IMR-90 (cell line): ENCODE results near the gene TIMM21. TPM values are rescaled to one million over a fixed set of nuclear protein-coding genes. Genes with fewer than 3 reads are reported as not detected.

Source experiments
- ATAC-seq: fragments of 200-7000 bp; cut with Tn5 transposase; 2 replicates; pipeline ENCODE4 v1.9.1; 2020; ENCODE audit warnings: low read depth, mild to moderate bottlenecking, moderate library complexity
- BruUV-seq: library from RNA; stranded (reverse); fragments of 400-500 nt; replicated peaks from 2 replicates; lab custom pipeline; 2021; lab: Mats Ljungman, UMichigan
- CTCF ChIA-PET: fragments of 300-600 bp; formaldehyde crosslinking; extraction: SDS; loops from one replicate; lab custom pipeline; 2021; ENCODE audit warnings: antibody characterized with exemption; lab: Yijun Ruan, JAX
- POLR2A ChIA-PET: fragments of 300-600 bp; sonication (Branson Sonifier 250); formaldehyde crosslinking; loops from one replicate; lab custom pipeline; 2022; ENCODE audit warnings: antibody characterized with exemption; ENCODE audit not compliant: unreplicated experiment; lab: Charles Lee
- DNase-seq: peaks from one replicate; pipeline ENCODE4 v3.0.0; 2013
- H2AFZ ChIP-seq: replicated peaks from 2 replicates; pipeline ENCODE3; 2013; ENCODE audit warnings: low read length, mild to moderate bottlenecking; ENCODE audit not compliant: poor library complexity
- H2AK5ac ChIP-seq: 2 replicates; pipeline ENCODE4 v1.6.1; 2013; ENCODE audit warnings: low read depth, low read length, inconsistent platforms
- H2AK9ac ChIP-seq: replicated peaks from 2 replicates; pipeline ENCODE3; 2013; ENCODE audit warnings: mild to moderate bottlenecking, low read depth, low read length, moderate library complexity; ENCODE audit not compliant: poor library complexity
- H2BK120ac ChIP-seq: 2 replicates; pipeline ENCODE4 v1.6.1; 2013; ENCODE audit warnings: low read depth, low read length, inconsistent platforms
- H2BK15ac ChIP-seq: 3 replicates; pipeline ENCODE4 v1.6.1; 2013; ENCODE audit warnings: low read depth, low read length, inconsistent platforms
- H2BK20ac ChIP-seq: 2 replicates; pipeline ENCODE4 v1.6.1; 2013; ENCODE audit warnings: low read depth, mild to moderate bottlenecking, inconsistent platforms, low read length, moderate library complexity
- H2BK5ac ChIP-seq: 2 replicates; pipeline ENCODE4 v1.6.1; 2013; ENCODE audit warnings: mild to moderate bottlenecking, low read depth, low read length, inconsistent platforms; ENCODE audit not compliant: poor library complexity, severe bottlenecking
- H3K14ac ChIP-seq: replicated peaks from 2 replicates; pipeline ENCODE4 v1.6.1; 2013; ENCODE audit warnings: low read depth, low read length, inconsistent platforms
- H3K18ac ChIP-seq: 2 replicates; pipeline ENCODE4 v1.6.1; 2013; ENCODE audit warnings: low read depth, low read length, control low read depth
- H3K23ac ChIP-seq: 2 replicates; pipeline ENCODE4 v1.6.1; 2013; ENCODE audit warnings: low read depth, low read length, inconsistent platforms
- H3K27ac ChIP-seq: 2 replicates; pipeline ENCODE4 v1.5.1; 2013; ENCODE audit warnings: mild to moderate bottlenecking, control low read depth, low read length; ENCODE audit not compliant: insufficient read depth
- H3K27me3 ChIP-seq: 2 replicates; pipeline ENCODE4 v1.6.1; 2013; ENCODE audit warnings: low read length; ENCODE audit not compliant: control insufficient read depth, insufficient read depth
- H3K36me3 ChIP-seq: 2 replicates; pipeline ENCODE4 v1.6.1; 2013; ENCODE audit warnings: low read length, mixed read lengths; ENCODE audit not compliant: control insufficient read depth, insufficient read depth
- H3K4ac ChIP-seq: 2 replicates; pipeline ENCODE4 v1.6.1; 2013; ENCODE audit warnings: low read depth, low read length, inconsistent platforms
- H3K4me1 ChIP-seq: 2 replicates; pipeline ENCODE4 v1.6.1; 2013; ENCODE audit warnings: low read length, mixed read lengths; ENCODE audit not compliant: control insufficient read depth, insufficient read depth
- H3K4me2 ChIP-seq: 2 replicates; pipeline ENCODE4 v1.6.1; 2013; ENCODE audit warnings: low read depth, mild to moderate bottlenecking, control low read depth, low read length, moderate library complexity
- H3K4me3 ChIP-seq: 2 replicates; pipeline ENCODE4 v1.5.1; 2013; ENCODE audit warnings: low read depth, mild to moderate bottlenecking, control low read depth, low read length, moderate library complexity; ENCODE audit not compliant: insufficient read depth
- H3K56ac ChIP-seq: 2 replicates; pipeline ENCODE4 v1.6.1; 2013; ENCODE audit warnings: low read length, inconsistent platforms; ENCODE audit not compliant: insufficient read depth; ENCODE audit errors: extremely low read depth
- H3K79me1 ChIP-seq, 2 experiments: 2 replicates each; pipeline ENCODE4 v1.6.1; 2013; ENCODE audit warnings: low read length in 2 of 2, inconsistent platforms in 1 of 2, low read depth in 1 of 2
- H3K9ac ChIP-seq: 2 replicates; pipeline ENCODE4 v1.6.1; 2013; ENCODE audit warnings: low read depth, low read length, control low read depth
- H3K9me1 ChIP-seq: 2 replicates; pipeline ENCODE4 v1.6.1; 2013; ENCODE audit warnings: low read length, inconsistent platforms; ENCODE audit not compliant: insufficient read depth
- H3K9me3 ChIP-seq: 2 replicates; pipeline ENCODE4 v1.6.1; 2013; ENCODE audit warnings: low read length; ENCODE audit not compliant: control insufficient read depth, insufficient read depth
- H4K20me1 ChIP-seq: 2 replicates; pipeline ENCODE4 v1.6.1; 2013; ENCODE audit warnings: low read length, inconsistent platforms; ENCODE audit not compliant: insufficient read depth
- H4K5ac ChIP-seq: 2 replicates; pipeline ENCODE4 v1.6.1; 2013; ENCODE audit warnings: mild to moderate bottlenecking, low read depth, low read length, control low read depth
- H4K8ac ChIP-seq, 2 experiments: 2 replicates each; pipeline ENCODE4 v1.6.1; 2013; ENCODE audit warnings: low read depth in 2 of 2, low read length in 2 of 2, control low read depth in 1 of 2, inconsistent platforms in 1 of 2
- H4K91ac ChIP-seq: 2 replicates; pipeline ENCODE4 v1.6.1; 2013; ENCODE audit warnings: low read depth, low read length, inconsistent platforms; ENCODE audit not compliant: insufficient read depth
- BHLHE40 ChIP-seq: fragments of 150-350 bp; IDR thresholded peaks from 2 replicates; pipeline ENCODE4 v1.6.1; 2016; ENCODE audit warnings: mild to moderate bottlenecking, low read depth, low read length
- CEBPB ChIP-seq: IDR thresholded peaks from 2 replicates; pipeline ENCODE4 v1.6.1; 2012; ENCODE audit warnings: low read depth, low read length, improper control_type of control experiment
- CHD1 ChIP-seq: IDR thresholded peaks from 2 replicates; pipeline ENCODE4 v1.6.1; 2012; ENCODE audit warnings: low read depth, low read length, improper control_type of control experiment
- CTCF ChIP-seq: conservative IDR thresholded peaks from 2 replicates; pipeline ENCODE4 v1.5.1; 2012; ENCODE audit warnings: mild to moderate bottlenecking, low read depth, low read length, improper control_type of control experiment
- FOS ChIP-seq: fragments of 150-350 bp; IDR thresholded peaks from 2 replicates; pipeline ENCODE4 v1.6.1; 2016; ENCODE audit warnings: low read depth, low read length
- MAFK ChIP-seq: IDR thresholded peaks from 2 replicates; pipeline ENCODE4 v1.6.1; 2012; ENCODE audit warnings: low read depth, low read length, improper control_type of control experiment
- MAZ ChIP-seq: IDR thresholded peaks from 2 replicates; pipeline ENCODE4 v1.6.1; 2012; ENCODE audit warnings: low read depth, mild to moderate bottlenecking, low read length, improper control_type of control experiment, moderate library complexity, borderline replicate concordance
- MXI1 ChIP-seq: IDR thresholded peaks from 2 replicates; pipeline ENCODE4 v1.6.1; 2012; ENCODE audit warnings: low read depth, mild to moderate bottlenecking, low read length, moderate library complexity, borderline replicate concordance
- NFE2L2 ChIP-seq: fragments of 150-350 bp; IDR thresholded peaks from 2 replicates; pipeline ENCODE4 v1.6.1; 2016; ENCODE audit warnings: low read depth, mild to moderate bottlenecking, low read length
- POLR2A ChIP-seq: IDR thresholded peaks from 2 replicates; pipeline ENCODE4 v1.6.1; 2012; ENCODE audit warnings: mild to moderate bottlenecking, low read depth, low read length
- RAD21 ChIP-seq: IDR thresholded peaks from 2 replicates; pipeline ENCODE4 v1.6.1; 2012; ENCODE audit warnings: low read length, improper control_type of control experiment
- RCOR1 ChIP-seq: IDR thresholded peaks from 2 replicates; pipeline ENCODE4 v1.6.1; 2012; ENCODE audit warnings: mild to moderate bottlenecking, low read length, improper control_type of control experiment; ENCODE audit not compliant: insufficient replicate concordance
- RFX5 ChIP-seq: IDR thresholded peaks from 2 replicates; pipeline ENCODE4 v1.8.0; 2012; ENCODE audit warnings: low read depth, mild to moderate bottlenecking, low read length, moderate library complexity
- SMC3 ChIP-seq: fragments of 150-350 bp; IDR thresholded peaks from 2 replicates; pipeline ENCODE4 v1.6.1; 2016; ENCODE audit warnings: low read depth, mild to moderate bottlenecking, antibody characterized with exemption, low read length, moderate library complexity
- WGBS, 2 experiments: methylation state at CpG; one replicate each; pipeline versions ENCODE4 v1.1.5 to v1.1.7; 2013; ENCODE audit warnings: missing lambda C conversion rate in 2 of 2; ENCODE audit not compliant: insufficient read length in 1 of 2; ENCODE audit errors: extremely low coverage in 2 of 2; 5-methylcytosine and 5-hydroxymethylcytosine counted together
- dilution Hi-C: fragments of 300-500 bp; cut with HindIII; formaldehyde crosslinking; loops from one replicate; pipeline ENCODE4 v1.14.3; 2018; ENCODE audit warnings: low sequenced_read_pairs; ENCODE audit not compliant: unreplicated experiment
- in situ Hi-C: fragments of 300-500 bp; cut with MboI; formaldehyde crosslinking; loops from 3 replicates; pipeline ENCODE4 v1.14.3; 2019; ENCODE audit warnings: low sequenced_read_pairs, inconsistent platforms, mixed read lengths
- intact Hi-C: fragments of 100-400 bp; cut with micrococcal nuclease; formaldehyde crosslinking; loops from 2 replicates; pipeline ENCODE4 v1.10.0; 2022
- polyA plus RNA-seq, 3 experiments: library from polyadenylated mRNA; depleted of rRNA; stranded (reverse); fragments of >200 nt; gene quantifications; 2 replicates each; pipeline ENCODE4 v1.2.3, GENCODE V29; 2012; ENCODE audit warnings: low replicate concordance in 1 of 3
- total RNA-seq: library from RNA; depleted of rRNA; stranded (reverse); fragments of >200 nt; gene quantifications from 2 replicates; pipeline ENCODE4 v1.2.3, GENCODE V29; 2012
- TF ChIP-seq, protein P1 (sequence below): fragments of 150-350 bp; IDR thresholded peaks from 2 replicates; pipeline ENCODE4 v1.6.1; 2016; ENCODE audit warnings: low read depth, mild to moderate bottlenecking, low read length, moderate library complexity, borderline replicate concordance

The TIMM21 gene
- total and polyA plus RNA-seq, 2 of the 4 experiments (the other 2 are of a cell fraction): 42.8 to 52.7 TPM

DNA sequence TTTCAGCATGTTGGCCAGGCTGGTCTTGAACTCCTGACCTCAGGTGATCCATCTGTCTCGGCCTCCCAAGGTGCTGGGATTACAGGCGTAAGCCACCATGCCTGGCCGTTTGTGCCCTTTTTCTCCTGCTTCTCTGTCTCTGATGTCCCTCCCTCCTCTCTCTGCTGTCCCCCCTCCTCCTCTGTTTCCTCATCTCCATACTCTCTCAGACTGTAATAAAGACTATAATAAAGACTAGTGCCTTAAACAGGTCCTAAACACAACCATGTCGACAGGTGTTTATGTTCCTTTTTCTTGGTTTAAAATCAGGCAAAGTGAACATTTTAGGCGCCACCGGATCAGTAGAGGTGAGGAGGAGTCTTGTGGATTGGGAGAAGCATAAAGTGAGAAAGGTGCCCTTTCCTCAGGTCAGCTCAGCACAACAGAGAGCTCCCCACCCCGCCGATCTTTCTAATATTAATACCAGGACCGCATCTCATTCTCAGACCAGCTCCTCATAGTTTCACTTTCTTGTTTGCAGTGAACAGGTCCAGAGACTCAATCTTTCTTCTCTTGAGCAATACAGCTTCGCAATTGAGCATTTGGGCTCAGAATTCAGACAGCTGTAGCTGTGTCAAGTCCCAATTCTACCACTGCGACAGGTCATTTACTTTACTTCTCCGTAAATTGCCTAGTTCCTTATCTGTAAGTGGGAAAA, 23.7 kb downstream of the TIMM21 start:
- TF ChIP-seq MAZ: no peak
- no peak for TF ChIP-seq POLR2A
- no peak for TF ChIP-seq MXI1
- no peak for TF ChIP-seq FOS
- TF ChIP-seq SMC3: no peak
- no peak for TF ChIP-seq RCOR1
- TF ChIP-seq MAFK: no peak
- TF ChIP-seq NFE2L2: no peak
- TF ChIP-seq CHD1: no peak
- no peak for TF ChIP-seq RAD21
- TF ChIP-seq, protein P1, sequence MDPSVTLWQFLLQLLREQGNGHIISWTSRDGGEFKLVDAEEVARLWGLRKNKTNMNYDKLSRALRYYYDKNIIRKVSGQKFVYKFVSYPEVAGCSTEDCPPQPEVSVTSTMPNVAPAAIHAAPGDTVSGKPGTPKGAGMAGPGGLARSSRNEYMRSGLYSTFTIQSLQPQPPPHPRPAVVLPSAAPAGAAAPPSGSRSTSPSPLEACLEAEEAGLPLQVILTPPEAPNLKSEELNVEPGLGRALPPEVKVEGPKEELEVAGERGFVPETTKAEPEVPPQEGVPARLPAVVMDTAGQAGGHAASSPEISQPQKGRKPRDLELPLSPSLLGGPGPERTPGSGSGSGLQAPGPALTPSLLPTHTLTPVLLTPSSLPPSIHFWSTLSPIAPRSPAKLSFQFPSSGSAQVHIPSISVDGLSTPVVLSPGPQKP: no peak
- no peak for TF ChIP-seq CTCF
- no peak for TF ChIP-seq RFX5
- TF ChIP-seq CEBPB: no peak
- TF ChIP-seq BHLHE40: no peak
- Histone ChIP-seq H2AK5ac (no peak overlapping the region), H4K91ac (no peak overlapping the region), H3K36me3 (no peaks in the 10 kb centered on the region), H3K79me1 (no peaks in the 10 kb centered on the region), H2BK5ac (no peak overlapping the region), H3K4ac (no peak overlapping the region), H3K9me1 (no peaks in the 10 kb centered on the region), H3K56ac (no peak overlapping the region), H3K4me2 (peak overlapping the region; percentile 81), H4K20me1 (no peaks in the 10 kb centered on the region), H3K9ac (no peak overlapping the region), H3K27ac (no peak overlapping the region), H3K14ac (no peak overlapping the region), H2BK20ac (no peak overlapping the region), H3K4me1 (no peaks in the 10 kb centered on the region), H2BK120ac (no peak overlapping the region), H2AK9ac (no peak overlapping the region), H2AFZ (peak overlapping the region; percentile 55), H4K8ac (no peak overlapping the region), H2BK15ac (no peak overlapping the region), H3K23ac (no peak overlapping the region), H3K27me3 (peaks cover 29% of the 10 kb centered on the region), H3K4me3 (peak overlapping the region; percentile 37; the same call in 1 of the 2 replicates), H3K18ac (no peak overlapping the region), H4K5ac (no peak overlapping the region), H3K9me3 (no peaks in the 10 kb centered on the region)
- BruUV-seq: no TSS peak
- ChIA-PET POLR2A (no interaction called here), CTCF (interaction anchor here (1.1 kb wide), 1 partner anchor 29 kb away, joined by 3 read pairs; no protein-coding TSS in a partner anchor)
- ATAC-seq (peak; percentile 60), DNase-seq (no peak)
- in situ Hi-C loops (no loop called here), dilution Hi-C loops (no loop called here), intact Hi-C loops (no loop called here)
- WGBS, 2 experiments: 80% methylated on average over 3 of the region's 12 CpGs; no CpG with 5 or more reads in 1 of the 2 experiments
